IPS-20b (cell line): ENCODE measurements around the gene CPSF4.

Experiments used
- H3K27ac ChIP-seq: one replicate; pipeline ENCODE4 v1.5.1; 2013; ENCODE audit warnings: low read length
- H3K27me3 ChIP-seq: 2 replicates; pipeline ENCODE4 v1.6.1; 2013; ENCODE audit warnings: mild to moderate bottlenecking, low read length, inconsistent platforms; ENCODE audit not compliant: insufficient read depth
- H3K36me3 ChIP-seq: 2 replicates; pipeline ENCODE4 v1.6.1; 2013; ENCODE audit warnings: low read depth, mild to moderate bottlenecking, inconsistent platforms, low read length, moderate library complexity; ENCODE audit not compliant: insufficient read depth
- H3K4me1 ChIP-seq: 2 replicates; pipeline ENCODE4 v1.6.1; 2013; ENCODE audit warnings: mild to moderate bottlenecking, control low read depth, inconsistent platforms, low read length, moderate library complexity; ENCODE audit not compliant: insufficient read depth
- H3K4me3 ChIP-seq: 2 replicates; pipeline ENCODE4 v1.5.1; 2013; ENCODE audit warnings: mild to moderate bottlenecking, low read length, inconsistent platforms
- H3K9ac ChIP-seq: 2 replicates; pipeline ENCODE4 v1.6.1; 2013; ENCODE audit warnings: low read depth, mild to moderate bottlenecking, inconsistent platforms, low read length, moderate library complexity
- H3K9me3 ChIP-seq: 2 replicates; pipeline ENCODE4 v1.6.1; 2013; ENCODE audit warnings: mild to moderate bottlenecking, low read depth, low read length, inconsistent platforms; ENCODE audit not compliant: insufficient read depth

Gene CPSF4

DNA sequence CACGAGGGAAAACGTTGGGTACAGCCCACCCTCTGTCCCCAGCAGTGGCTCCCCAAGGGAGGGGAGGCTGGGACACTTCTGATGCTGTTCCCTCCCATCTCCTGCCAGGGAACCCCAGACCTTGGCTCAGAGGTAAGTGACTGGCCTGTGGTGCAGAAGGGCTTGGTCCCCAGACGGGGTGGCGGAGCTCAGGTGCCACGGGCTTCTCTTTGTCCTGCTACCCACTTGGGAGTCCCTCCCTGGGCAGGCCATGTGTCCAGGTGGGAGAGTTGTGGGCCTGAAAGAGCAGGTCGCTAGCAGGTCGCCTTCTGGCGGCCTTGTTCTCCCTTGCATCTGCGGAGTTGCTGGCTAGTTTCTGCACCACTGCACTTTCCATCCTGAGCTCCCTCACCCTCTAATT lies 17.1 kb downstream of the CPSF4 start:
- Histone ChIP-seq H3K36me3 (peaks cover 99% of the 10 kb centered on the region), H3K4me1 (no peaks in the 10 kb centered on the region; the same call in 1 of the 2 replicates), H3K27ac (no peak overlapping the region)

DNA sequence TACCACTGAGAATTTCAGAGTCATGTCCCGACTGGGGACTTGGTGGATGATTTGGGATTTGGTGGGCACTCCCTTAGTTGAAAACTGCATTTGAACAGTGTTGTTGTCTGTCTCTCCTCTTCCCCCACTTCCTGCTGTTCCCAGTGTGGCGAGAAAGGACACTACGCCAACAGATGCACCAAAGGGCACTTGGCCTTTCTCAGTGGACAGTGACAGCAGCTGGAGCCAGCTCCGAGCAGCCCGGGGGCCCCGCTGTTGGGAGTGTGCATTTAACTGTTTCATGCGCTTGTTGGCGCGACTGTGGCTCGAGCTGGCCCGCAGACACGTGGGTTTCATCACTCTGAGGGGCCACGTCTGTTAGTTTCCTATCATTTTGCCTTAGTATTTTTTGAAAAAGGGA lies 17.5 kb downstream of the CPSF4 start:
- H3K9ac ChIP-seq: no peak overlapping the region
- H3K36me3 ChIP-seq: peaks cover 98% of the 10 kb centered on the region
- H3K27me3 ChIP-seq: no peaks in the 10 kb centered on the region
- H3K4me3 ChIP-seq: no peak overlapping the region
- H3K27ac ChIP-seq: no peak overlapping the region
- no peaks in the 10 kb centered on the region; the same call in 1 of the 2 replicates for H3K4me1 ChIP-seq
- no peaks in the 10 kb centered on the region for H3K9me3 ChIP-seq

More for the DNA sequence above, 17.1 kb downstream of the CPSF4 start:
- Histone ChIP-seq H3K4me3 (no peak overlapping the region), H3K9me3 (no peaks in the 10 kb centered on the region), H3K9ac (no peak overlapping the region), H3K27me3 (no peaks in the 10 kb centered on the region)

DNA sequence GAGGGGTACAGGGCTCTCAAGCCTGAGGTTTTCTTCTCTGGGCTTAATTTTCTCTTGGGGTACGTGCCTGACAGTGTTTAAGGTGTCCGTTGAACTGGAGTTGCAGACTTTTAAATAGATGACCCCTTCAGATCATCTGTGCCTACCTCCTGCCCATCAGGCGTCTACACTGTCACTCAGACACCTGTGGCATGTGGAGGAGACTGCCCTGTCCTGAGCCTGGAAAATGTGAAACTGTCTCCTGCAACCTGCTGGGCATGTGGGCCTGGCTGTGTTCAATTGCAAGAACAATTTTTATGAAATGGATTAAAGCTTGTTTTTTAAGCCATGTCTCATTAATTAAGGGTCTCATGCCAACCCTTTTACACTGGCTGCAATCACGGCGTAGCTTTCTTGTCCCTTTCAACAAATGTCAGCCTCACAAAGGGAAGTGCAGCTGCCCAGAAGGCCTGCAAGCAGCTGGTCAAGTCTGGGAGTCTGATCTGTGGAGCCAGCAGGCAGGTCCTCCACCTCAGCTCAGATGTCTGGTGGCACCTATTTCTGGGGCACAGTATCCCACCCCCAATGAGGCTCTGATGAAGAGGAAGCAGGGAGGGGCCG lies 18.4 kb downstream of the CPSF4 start:
- Histone ChIP-seq H3K4me3 (no peak overlapping the region), H3K9ac (no peak overlapping the region), H3K36me3 (peaks cover 93% of the 10 kb centered on the region), H3K27ac (no peak overlapping the region), H3K27me3 (no peaks in the 10 kb centered on the region), H3K9me3 (no peaks in the 10 kb centered on the region), H3K4me1 (no peaks in the 10 kb centered on the region; the same call in 1 of the 2 replicates)

GRCh38 chr7:99457650-99458493 lies 19.1 kb downstream of the CPSF4 start:
- H3K27ac ChIP-seq: no peak overlapping the region
- H3K9ac ChIP-seq: no peak overlapping the region
- H3K36me3 ChIP-seq: peaks cover 90% of the 10 kb centered on the region

DNA sequence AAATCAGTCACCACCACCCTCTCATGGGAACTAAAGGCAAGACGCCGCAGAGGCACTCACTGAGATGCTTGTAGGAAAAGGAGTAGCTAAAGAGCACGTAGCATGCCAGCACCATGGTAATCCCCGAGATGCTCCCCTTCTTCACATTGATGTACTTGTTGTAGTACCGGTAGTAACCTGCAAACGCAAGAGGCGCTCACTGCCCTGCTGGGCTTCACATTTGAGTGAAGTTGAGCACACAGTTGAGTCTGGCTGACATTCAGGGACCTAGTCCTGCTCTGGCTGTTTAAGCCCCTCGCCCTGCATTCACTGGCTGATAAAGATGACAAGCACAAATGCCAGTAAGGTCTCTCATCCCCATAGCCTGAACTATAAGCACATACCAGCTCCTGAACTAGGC lies 20.3 kb downstream of the CPSF4 start:
- H3K9me3 ChIP-seq: no peaks in the 10 kb centered on the region
- peaks cover 89% of the 10 kb centered on the region for H3K36me3 ChIP-seq
- no peak overlapping the region for H3K27ac ChIP-seq
- no peak overlapping the region for H3K9ac ChIP-seq
- H3K27me3 ChIP-seq: no peaks in the 10 kb centered on the region
- H3K4me1 ChIP-seq: no peaks in the 10 kb centered on the region; the same call in 1 of the 2 replicates
- H3K4me3 ChIP-seq: no peak overlapping the region

More at GRCh38 chr7:99457650-99458493, 19.1 kb downstream of the CPSF4 start:
- H3K27me3 ChIP-seq: no peaks in the 10 kb centered on the region
- no peak overlapping the region for H3K4me3 ChIP-seq
- no peaks in the 10 kb centered on the region for H3K9me3 ChIP-seq
- no peaks in the 10 kb centered on the region; the same call in 1 of the 2 replicates for H3K4me1 ChIP-seq

DNA sequence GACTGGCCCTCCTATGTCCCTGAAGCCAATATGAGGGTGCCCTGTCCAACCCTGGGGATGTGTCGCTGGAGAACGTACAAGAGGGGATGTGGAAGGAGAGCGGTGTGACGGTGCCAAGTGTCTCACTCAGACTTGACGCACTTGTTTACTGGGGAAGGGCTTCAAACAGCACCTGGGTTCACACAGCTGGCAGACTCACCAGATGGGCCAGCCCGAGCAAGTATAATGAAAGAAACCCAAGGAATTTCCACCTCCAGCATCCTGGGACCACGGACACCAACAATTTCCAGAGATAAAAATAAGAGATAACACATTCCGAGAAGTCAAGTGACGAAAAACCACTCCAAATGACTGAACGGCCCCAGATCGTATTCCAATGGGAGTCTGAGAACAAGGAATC lies 21.9 kb downstream of the CPSF4 start:
- Histone ChIP-seq H3K4me1 (no peaks in the 10 kb centered on the region; the same call in none of the 2 replicates), H3K36me3 (peaks cover 75% of the 10 kb centered on the region), H3K4me3 (no peak overlapping the region), H3K27ac (no peak overlapping the region), H3K9me3 (no peaks in the 10 kb centered on the region), H3K27me3 (no peaks in the 10 kb centered on the region), H3K9ac (no peak overlapping the region)

- H3K9ac ChIP-seq: no peak overlapping the region
- H3K36me3 ChIP-seq: peaks cover 69% of the 10 kb centered on the region
- no peaks in the 10 kb centered on the region; the same call in none of the 2 replicates for H3K4me1 ChIP-seq
- H3K4me3 ChIP-seq: no peak overlapping the region
- H3K27me3 ChIP-seq: no peaks in the 10 kb centered on the region
- no peak overlapping the region for H3K27ac ChIP-seq
- H3K9me3 ChIP-seq: no peaks in the 10 kb centered on the region
Observed at GRCh38 chr7:99461221-99461620, 22.5 kb downstream of the CPSF4 start.

GRCh38 chr7:99465421-99465768 lies 26.7 kb downstream of the CPSF4 start:
- peak overlapping the region; percentile 89 for H3K27ac ChIP-seq
- peak overlapping the region; percentile 78 for H3K4me3 ChIP-seq
- peak overlapping the region; percentile 91 for H3K9ac ChIP-seq
- H3K36me3 ChIP-seq: peaks cover 27% of the 10 kb centered on the region
- H3K4me1 ChIP-seq: no peaks in the 10 kb centered on the region; the same call in 1 of the 2 replicates
- H3K27me3 ChIP-seq: no peaks in the 10 kb centered on the region
- no peaks in the 10 kb centered on the region for H3K9me3 ChIP-seq

GRCh38 chr7:99468336-99468918 lies 29.7 kb downstream of the CPSF4 start:
- no peaks in the 10 kb centered on the region; the same call in 1 of the 2 replicates for H3K4me1 ChIP-seq
- H3K36me3 ChIP-seq: peaks cover 6% of the 10 kb centered on the region
- no peak overlapping the region for H3K9ac ChIP-seq
- no peaks in the 10 kb centered on the region for H3K27me3 ChIP-seq
- H3K9me3 ChIP-seq: no peaks in the 10 kb centered on the region
- no peak overlapping the region for H3K4me3 ChIP-seq
- no peak overlapping the region for H3K27ac ChIP-seq

GRCh38 chr7:99469381-99470065 lies 30.8 kb downstream of the CPSF4 start:
- H3K27ac ChIP-seq: no peak overlapping the region
- H3K4me3 ChIP-seq: peak overlapping the region; percentile 17; the same call in 1 of the 2 replicates
- no peaks in the 10 kb centered on the region for H3K36me3 ChIP-seq
- H3K9ac ChIP-seq: no peak overlapping the region
- no peaks in the 10 kb centered on the region; the same call in 1 of the 2 replicates for H3K4me1 ChIP-seq
- H3K27me3 ChIP-seq: no peaks in the 10 kb centered on the region
- no peaks in the 10 kb centered on the region for H3K9me3 ChIP-seq

GRCh38 chr7:99472561-99473314 lies 34.0 kb downstream of the CPSF4 start, which contains the start of gene ZNF789:
ZNF789 (plus strand) TSS chr7:99472890; CDS start chr7:99476457, 3,567 bp downstream.
- no peaks in the 10 kb centered on the region for H3K9me3 ChIP-seq
- H3K4me1 ChIP-seq: no peaks in the 10 kb centered on the region
- H3K27ac ChIP-seq: peak within 1 kb of the TSS; percentile 95
- H3K9ac ChIP-seq: peak within 1 kb of the TSS; percentile 94
- H3K36me3 ChIP-seq: peaks cover 11% of the 10 kb centered on the region; the same call in 1 of the 2 replicates
- H3K27me3 ChIP-seq: no peaks in the 10 kb centered on the region
- peak within 1 kb of the TSS; percentile 86 for H3K4me3 ChIP-seq
